ENCODE results near the gene NPTN.

The NPTN gene

DNA sequence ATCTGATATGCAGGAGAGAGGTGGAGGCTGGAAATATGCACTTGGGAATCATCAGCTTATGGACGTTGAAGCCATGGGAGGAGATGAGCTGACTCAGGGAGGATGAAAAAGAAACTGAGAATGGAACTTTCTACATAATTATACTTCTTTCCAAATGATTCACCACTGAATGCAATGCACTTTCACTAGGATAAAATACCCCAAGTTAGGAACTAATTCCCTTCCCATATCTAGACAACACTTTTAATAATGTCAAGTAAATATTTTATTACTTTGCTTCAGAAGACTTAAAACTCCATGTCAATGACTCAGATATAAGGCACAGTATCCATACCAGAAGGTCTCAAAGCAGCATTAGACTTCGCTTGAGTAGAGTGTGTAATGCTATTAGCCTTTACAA lies 24.2 kb downstream of the NPTN start:
- Histone ChIP-seq H3K27me3 (ENCODE audit: insufficient read depth, low read length) (no peaks in the 10 kb centered on the region), H3K36me3 (ENCODE audit: insufficient read depth, low read length) (no peaks in the 10 kb centered on the region), H3K4me1 (ENCODE audit: insufficient read depth, low read length) (peaks cover 25% of the 10 kb centered on the region), H3K27ac (ENCODE audit: low read depth, low read length) (no peak overlapping the region), H3K9me3 (ENCODE audit: insufficient read depth, low read depth, low read length) (no peaks in the 10 kb centered on the region), H3K9ac (ENCODE audit: low read depth, low read length) (no peak overlapping the region), H3K4me3 (ENCODE audit: low read length) (no peak overlapping the region)
- 92% methylated on average over 2 of the region's 2 CpGs for WGBS

- Histone ChIP-seq H3K4me3 (ENCODE audit: low read length) (no peak overlapping the region), H3K27me3 (ENCODE audit: insufficient read depth, low read length) (no peaks in the 10 kb centered on the region), H3K9me3 (ENCODE audit: insufficient read depth, low read depth, low read length) (no peaks in the 10 kb centered on the region), H3K9ac (ENCODE audit: low read depth, low read length) (no peak overlapping the region), H3K27ac (ENCODE audit: low read depth, low read length) (no peak overlapping the region), H3K36me3 (ENCODE audit: insufficient read depth, low read length) (no peaks in the 10 kb centered on the region), H3K4me1 (ENCODE audit: insufficient read depth, low read length) (peaks cover 27% of the 10 kb centered on the region)
- WGBS = 88% methylated on average over 1 of the region's 1 CpG
Measured at GRCh38 chr15:73608475-73608874, 24.7 kb downstream of the NPTN start.

- Histone ChIP-seq H3K27ac (ENCODE audit: low read depth, low read length) (no peak overlapping the region), H3K9ac (ENCODE audit: low read depth, low read length) (no peak overlapping the region), H3K9me3 (ENCODE audit: insufficient read depth, low read depth, low read length) (no peaks in the 10 kb centered on the region), H3K4me3 (ENCODE audit: low read length) (no peak overlapping the region), H3K27me3 (ENCODE audit: insufficient read depth, low read length) (no peaks in the 10 kb centered on the region), H3K36me3 (ENCODE audit: insufficient read depth, low read length) (no peaks in the 10 kb centered on the region), H3K4me1 (ENCODE audit: insufficient read depth, low read length) (peaks cover 33% of the 10 kb centered on the region)
- 93% methylated on average over 1 of the region's 1 CpG for WGBS
Measured at GRCh38 chr15:73607843-73608242, 25.3 kb downstream of the NPTN start.

DNA sequence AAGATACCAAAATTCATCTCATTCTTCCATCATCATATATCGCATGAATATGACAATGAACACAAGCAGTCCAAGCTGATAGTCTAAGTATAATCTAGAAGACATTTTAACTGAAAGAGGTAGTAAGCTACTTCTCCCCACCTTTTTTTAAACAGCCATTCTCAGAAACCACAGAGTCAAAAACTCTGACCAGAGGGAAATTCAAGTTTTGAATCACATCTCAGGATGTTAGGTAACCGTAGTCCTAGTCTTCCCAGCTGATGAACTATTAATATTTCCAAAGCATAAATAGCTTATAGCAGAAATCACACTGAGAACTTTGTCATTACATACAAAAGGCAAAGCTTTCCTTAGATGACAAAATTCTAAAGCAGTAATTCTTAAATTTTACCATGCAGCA lies 25.8 kb downstream of the NPTN start:
- no peak overlapping the region for H3K9ac ChIP-seq (ENCODE audit: low read depth, low read length)
- no peak overlapping the region for H3K27ac ChIP-seq (ENCODE audit: low read depth, low read length)
- WGBS = 95% methylated on average over 1 of the region's 2 CpGs
- H3K27me3 ChIP-seq (ENCODE audit: insufficient read depth, low read length) = no peaks in the 10 kb centered on the region
- H3K9me3 ChIP-seq (ENCODE audit: insufficient read depth, low read depth, low read length) = no peaks in the 10 kb centered on the region
- no peak overlapping the region for H3K4me3 ChIP-seq (ENCODE audit: low read length)
- H3K36me3 ChIP-seq (ENCODE audit: insufficient read depth, low read length) = no peaks in the 10 kb centered on the region
- peaks cover 37% of the 10 kb centered on the region for H3K4me1 ChIP-seq (ENCODE audit: insufficient read depth, low read length)

DNA sequence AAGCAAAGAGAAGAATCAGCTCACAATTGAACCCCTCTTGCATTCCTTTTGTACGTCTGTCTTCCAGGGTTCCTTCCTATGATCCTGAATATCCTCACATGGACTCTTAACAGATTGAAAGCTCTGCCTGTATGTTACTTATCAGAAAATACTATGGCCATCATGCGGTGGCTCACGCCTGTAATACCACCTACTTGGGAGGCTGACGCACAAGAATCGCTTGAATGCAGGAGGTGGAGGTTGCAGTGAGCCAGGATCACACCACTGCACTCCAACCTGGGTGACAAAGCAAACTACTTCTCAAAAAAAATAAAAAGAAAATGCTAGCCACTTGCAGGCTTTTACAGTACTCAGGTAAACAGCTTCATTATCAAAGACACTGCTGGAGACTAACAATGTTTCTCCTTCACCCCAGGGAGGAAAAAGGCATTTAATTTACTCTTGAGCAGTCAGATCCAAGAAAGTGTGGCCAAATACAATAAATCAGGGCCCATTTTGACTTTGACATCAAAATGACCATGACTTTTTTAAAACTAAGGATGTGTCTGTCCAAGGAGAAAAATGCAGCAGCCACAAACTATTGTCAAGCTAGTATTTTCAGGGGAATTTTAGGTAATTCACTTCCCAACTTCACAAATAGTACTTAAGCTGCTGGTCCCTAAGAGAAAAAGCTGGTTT lies 27.3 kb downstream of the NPTN start:
- Histone ChIP-seq H3K4me1 (ENCODE audit: insufficient read depth, low read length) (peaks cover 51% of the 10 kb centered on the region), H3K9ac (ENCODE audit: low read depth, low read length) (no peak overlapping the region), H3K27ac (ENCODE audit: low read depth, low read length) (peak overlapping the region; percentile 29; the same call in 1 of the 2 replicates), H3K36me3 (ENCODE audit: insufficient read depth, low read length) (no peaks in the 10 kb centered on the region), H3K27me3 (ENCODE audit: insufficient read depth, low read length) (no peaks in the 10 kb centered on the region), H3K9me3 (ENCODE audit: insufficient read depth, low read depth, low read length) (no peaks in the 10 kb centered on the region), H3K4me3 (ENCODE audit: low read length) (no peak overlapping the region)
- 90% methylated on average over 5 of the region's 5 CpGs for WGBS

DNA sequence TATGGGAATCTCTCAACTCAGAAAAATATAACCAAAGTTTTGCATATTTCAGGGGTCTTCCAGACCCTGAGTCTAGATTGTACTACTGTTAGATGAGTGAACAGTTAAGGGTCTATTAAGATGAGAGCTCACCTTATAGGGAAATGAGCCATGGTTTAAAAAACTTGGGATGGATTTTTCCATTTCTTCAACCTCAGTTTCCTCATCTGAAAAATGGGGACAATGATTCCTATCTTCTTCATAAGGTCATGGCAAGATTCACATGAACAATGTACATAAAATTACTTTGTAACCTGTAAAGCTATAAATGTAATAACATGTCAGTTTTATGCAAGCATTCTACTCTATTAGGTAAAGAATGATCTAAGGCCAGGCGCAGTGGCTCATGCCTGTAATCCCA lies 28.7 kb downstream of the NPTN start:
- Histone ChIP-seq H3K27ac (ENCODE audit: low read depth, low read length) (no peak overlapping the region), H3K9ac (ENCODE audit: low read depth, low read length) (no peak overlapping the region), H3K36me3 (ENCODE audit: insufficient read depth, low read length) (no peaks in the 10 kb centered on the region), H3K9me3 (ENCODE audit: insufficient read depth, low read depth, low read length) (no peaks in the 10 kb centered on the region), H3K4me3 (ENCODE audit: low read length) (no peak overlapping the region), H3K27me3 (ENCODE audit: insufficient read depth, low read length) (no peaks in the 10 kb centered on the region), H3K4me1 (ENCODE audit: insufficient read depth, low read length) (peaks cover 60% of the 10 kb centered on the region)
- WGBS = 92% methylated on average over 1 of the region's 1 CpG

- Histone ChIP-seq H3K36me3 (ENCODE audit: insufficient read depth, low read length) (no peaks in the 10 kb centered on the region), H3K27me3 (ENCODE audit: insufficient read depth, low read length) (no peaks in the 10 kb centered on the region), H3K27ac (ENCODE audit: low read depth, low read length) (no peak overlapping the region), H3K9ac (ENCODE audit: low read depth, low read length) (no peak overlapping the region), H3K9me3 (ENCODE audit: insufficient read depth, low read depth, low read length) (no peaks in the 10 kb centered on the region), H3K4me3 (ENCODE audit: low read length) (no peak overlapping the region), H3K4me1 (ENCODE audit: insufficient read depth, low read length) (peaks cover 70% of the 10 kb centered on the region)
- WGBS = 93% methylated on average over 1 of the region's 2 CpGs
Measured at GRCh38 chr15:73602992-73603391, 30.2 kb downstream of the NPTN start.

DNA sequence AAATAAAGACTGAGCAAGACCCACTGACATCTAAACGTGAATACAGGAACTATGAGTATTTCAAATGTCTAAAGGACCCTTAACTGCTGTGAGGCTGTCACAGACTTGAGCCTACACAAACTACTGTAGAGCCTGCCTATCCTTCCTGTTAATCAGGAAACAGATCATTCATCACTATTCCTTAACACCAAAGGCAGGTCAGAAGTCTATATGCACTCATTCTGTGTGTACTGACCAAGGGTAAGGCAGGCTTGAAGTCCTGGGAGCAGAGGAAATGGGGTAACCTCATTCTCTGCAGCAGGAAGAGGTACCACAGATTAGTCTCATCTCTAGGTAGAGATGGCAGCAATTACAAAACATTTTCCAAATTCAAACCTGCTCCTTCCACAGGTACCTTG lies 30.7 kb downstream of the NPTN start:
- Histone ChIP-seq H3K9ac (ENCODE audit: low read depth, low read length) (no peak overlapping the region), H3K9me3 (ENCODE audit: insufficient read depth, low read depth, low read length) (no peaks in the 10 kb centered on the region), H3K27ac (ENCODE audit: low read depth, low read length) (0 out of 2 replicates have a peak overlapping the region, but pooled peaks have one; percentile 26), H3K4me3 (ENCODE audit: low read length) (no peak overlapping the region), H3K4me1 (ENCODE audit: insufficient read depth, low read length) (peaks cover 76% of the 10 kb centered on the region), H3K27me3 (ENCODE audit: insufficient read depth, low read length) (no peaks in the 10 kb centered on the region), H3K36me3 (ENCODE audit: insufficient read depth, low read length) (no peaks in the 10 kb centered on the region)
- 13% methylated on average over 1 of the region's 1 CpG for WGBS

GRCh38 chr15:73601451-73602445 lies 31.4 kb downstream of the NPTN start:
- Histone ChIP-seq H3K9me3 (ENCODE audit: insufficient read depth, low read depth, low read length) (no peaks in the 10 kb centered on the region), H3K27me3 (ENCODE audit: insufficient read depth, low read length) (no peaks in the 10 kb centered on the region), H3K9ac (ENCODE audit: low read depth, low read length) (peak overlapping the region; percentile 29; the same call in 1 of the 2 replicates), H3K4me1 (ENCODE audit: insufficient read depth, low read length) (peaks cover 76% of the 10 kb centered on the region), H3K4me3 (ENCODE audit: low read length) (peak overlapping the region; percentile 29; the same call in 1 of the 2 replicates), H3K36me3 (ENCODE audit: insufficient read depth, low read length) (no peaks in the 10 kb centered on the region), H3K27ac (ENCODE audit: low read depth, low read length) (peak overlapping the region; percentile 33)
- 48% methylated on average over 6 of the region's 7 CpGs for WGBS

GRCh38 chr15:73600413-73601335 lies 32.5 kb downstream of the NPTN start:
- no peaks in the 10 kb centered on the region for H3K9me3 ChIP-seq (ENCODE audit: insufficient read depth, low read depth, low read length)
- H3K4me3 ChIP-seq (ENCODE audit: low read length) = no peak overlapping the region
- H3K9ac ChIP-seq (ENCODE audit: low read depth, low read length) = peak overlapping the region; percentile 29; the same call in 1 of the 2 replicates
- peaks cover 77% of the 10 kb centered on the region for H3K4me1 ChIP-seq (ENCODE audit: insufficient read depth, low read length)
- H3K27ac ChIP-seq (ENCODE audit: low read depth, low read length) = peak overlapping the region; percentile 33; the same call in 1 of the 2 replicates
- no peaks in the 10 kb centered on the region for H3K36me3 ChIP-seq (ENCODE audit: insufficient read depth, low read length)
- WGBS = 91% methylated on average over 5 of the region's 5 CpGs
- no peaks in the 10 kb centered on the region for H3K27me3 ChIP-seq (ENCODE audit: insufficient read depth, low read length)

All from HUES64 (cell line).